Measurements from ENCODE around the gene RASL11B. TPM values are rescaled to one million over a fixed set of nuclear protein-coding genes. Genes with fewer than 3 reads are reported as not detected.

RASL11B gene
- polyA plus RNA-seq, 1 experiment: 0.20 TPM

- Histone ChIP-seq H3K36me3 (ENCODE audit: control insufficient read depth, insufficient read depth, low read length) (no peaks in the 10 kb centered on the region), H3K4me3 (ENCODE audit: low read depth, low read length) (no peak overlapping the region), H3K27me3 (ENCODE audit: control insufficient read depth, insufficient read depth, low read length) (no peaks in the 10 kb centered on the region; the same call in 1 of the 2 replicates)
- no peak for TF ChIP-seq CTCF (IDR thresholded peaks at IDR 0.05; ENCODE audit: insufficient read depth, low read depth, low read length)
- CTCF ChIA-PET: interaction anchor here (1.1 to 1.3 kb wide), 3 partner anchors 12 to 295 kb away, joined by 4 read pairs; no protein-coding TSS in a partner anchor
- POLR2A ChIA-PET: no interaction called here
- no peak for DNase-seq (ENCODE audit: low read depth)
Measured at GRCh38 chr4:52840531-52841370, 21.4 kb upstream of the RASL11B start.

- CTCF ChIA-PET: interaction anchor here (1.1 to 2.1 kb wide), 2 partner anchors 28 to 141 kb away, joined by 4 to 6 read pairs; no protein-coding TSS in a partner anchor
- no peak for DNase-seq (ENCODE audit: low read depth)
Measured at GRCh38 chr4:52841682-52842456, 20.2 kb upstream of the RASL11B start.

GRCh38 chr4:52842792-52843191, 19.3 kb upstream of the RASL11B start:
- TF ChIP-seq CTCF (IDR thresholded peaks at IDR 0.05; ENCODE audit: insufficient read depth, low read depth, low read length): no peak
- no peaks in the 10 kb centered on the region for H3K36me3 ChIP-seq (ENCODE audit: control insufficient read depth, insufficient read depth, low read length)
- DNase-seq (ENCODE audit: low read depth): no peak
- POLR2A ChIA-PET: interaction anchor here (0.6 kb wide), 1 partner anchor 11 kb away, joined by 3 read pairs; no protein-coding TSS in a partner anchor
- no peaks in the 10 kb centered on the region; the same call in 1 of the 2 replicates for H3K27me3 ChIP-seq (ENCODE audit: control insufficient read depth, insufficient read depth, low read length)
- H3K4me3 ChIP-seq (ENCODE audit: low read depth, low read length): no peak overlapping the region
- CTCF ChIA-PET: interaction anchor here (1.6 to 2.1 kb wide), 2 partner anchors 9 to 140 kb away, joined by 4 to 6 read pairs; no protein-coding TSS in a partner anchor

More at GRCh38 chr4:52841682-52842456, 20.2 kb upstream of the RASL11B start:
- TF ChIP-seq CTCF (IDR thresholded peaks at IDR 0.05; ENCODE audit: insufficient read depth, low read depth, low read length): no peak
- POLR2A ChIA-PET: no interaction called here
- Histone ChIP-seq H3K36me3 (ENCODE audit: control insufficient read depth, insufficient read depth, low read length) (no peaks in the 10 kb centered on the region), H3K4me3 (ENCODE audit: low read depth, low read length) (no peak overlapping the region), H3K27me3 (ENCODE audit: control insufficient read depth, insufficient read depth, low read length) (no peaks in the 10 kb centered on the region; the same call in 1 of the 2 replicates)

GRCh38 chr4:52843351-52843750, 18.8 kb upstream of the RASL11B start:
- DNase-seq (ENCODE audit: low read depth): no peak
- Histone ChIP-seq H3K4me3 (ENCODE audit: low read depth, low read length) (no peak overlapping the region), H3K36me3 (ENCODE audit: control insufficient read depth, insufficient read depth, low read length) (no peaks in the 10 kb centered on the region), H3K27me3 (ENCODE audit: control insufficient read depth, insufficient read depth, low read length) (no peaks in the 10 kb centered on the region; the same call in 1 of the 2 replicates)
- ChIA-PET POLR2A (no interaction called here), CTCF (interaction anchor here (1.6 to 2.1 kb wide), 2 partner anchors 9 to 139 kb away, joined by 4 to 6 read pairs; no protein-coding TSS in a partner anchor)
- TF ChIP-seq CTCF (IDR thresholded peaks at IDR 0.05; ENCODE audit: insufficient read depth, low read depth, low read length): no peak

GRCh38 chr4:52843958-52844357, 18.2 kb upstream of the RASL11B start:
- POLR2A ChIA-PET: no interaction called here
- Histone ChIP-seq H3K36me3 (ENCODE audit: control insufficient read depth, insufficient read depth, low read length) (no peaks in the 10 kb centered on the region), H3K4me3 (ENCODE audit: low read depth, low read length) (no peak overlapping the region), H3K27me3 (ENCODE audit: control insufficient read depth, insufficient read depth, low read length) (no peaks in the 10 kb centered on the region; the same call in 1 of the 2 replicates)
- CTCF ChIA-PET: interaction anchor here (1.2 to 2.1 kb wide), 3 partner anchors 8 to 139 kb away, joined by 3 to 6 read pairs (median 4); no protein-coding TSS in a partner anchor
- TF ChIP-seq CTCF (IDR thresholded peaks at IDR 0.05; ENCODE audit: insufficient read depth, low read depth, low read length): no peak
- no peak for DNase-seq (ENCODE audit: low read depth)

Data from BJ (cell line).